Measurements from ENCODE around the gene RPS16.

- TF ChIP-seq CTCF (conservative IDR thresholded peaks at IDR 0.05 in 1 of 2, IDR thresholded peaks at IDR 0.05 in 1 of 2; ENCODE audit: extremely low read depth in 1 of 2, insufficient read depth in 1 of 2, low read depth in 1 of 2, low read length in 2 of 2) (no peak), EZH2 (IDR thresholded peaks at IDR 0.05; ENCODE audit: borderline replicate concordance, low read length) (no peak)
These were observed 30.4 kb upstream of the RPS16 start for GRCh38 chr19:39465956-39466747.

Data from mammary epithelial cell (primary cell).